ENCODE measurements around the gene ZFR.

The ZFR gene

DNA sequence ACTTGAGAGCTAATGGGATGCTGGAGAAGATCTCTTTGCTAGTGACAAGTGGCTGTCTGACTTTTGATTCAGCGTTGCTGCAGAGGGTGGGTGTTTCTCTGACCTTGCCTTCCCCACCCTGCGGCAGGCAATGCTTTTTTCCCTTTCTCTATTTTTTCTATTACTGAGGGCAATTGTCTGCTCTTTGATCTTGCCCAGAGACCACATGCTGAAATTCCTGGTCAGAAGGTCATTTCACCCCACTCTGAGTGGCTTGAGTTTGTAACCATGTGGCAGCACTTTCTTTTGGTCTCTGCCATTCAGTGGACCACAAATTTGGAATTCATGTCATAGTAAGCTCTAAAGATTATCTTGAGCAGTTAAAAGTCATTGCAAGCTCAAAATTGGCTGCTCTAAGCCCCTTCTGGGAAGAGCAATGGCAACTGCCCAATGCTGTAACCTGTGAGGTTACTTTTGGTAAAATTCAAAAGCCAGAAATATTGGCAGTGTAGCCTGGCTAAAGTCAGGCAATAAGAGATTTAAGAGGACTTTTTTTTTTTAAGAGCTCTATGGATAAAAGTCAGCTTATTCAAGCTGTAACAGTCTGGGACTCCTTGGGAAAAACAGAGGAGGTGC is 101.4 kb downstream of the ZFR start:
- TF ChIP-seq POLR2AphosphoS5 (IDR thresholded peaks at IDR 0.05; ENCODE audit: low read depth, low read length) (no peak), FOXP2 (optimal IDR thresholded peaks at IDR 0.05; ENCODE audit: borderline replicate concordance, extremely low read depth, extremely low read length, insufficient read depth) (no peak), REST (IDR thresholded peaks at IDR 0.05; ENCODE audit: insufficient read depth in 1 of 2, low read depth in 2 of 2, low read length in 2 of 2) (no peak), SIN3A (IDR thresholded peaks at IDR 0.05; ENCODE audit: borderline replicate concordance, insufficient read depth, low read length) (no peak), TAF1 (IDR thresholded peaks at IDR 0.05; ENCODE audit: borderline replicate concordance, insufficient read depth, low read length) (no peak)

DNA sequence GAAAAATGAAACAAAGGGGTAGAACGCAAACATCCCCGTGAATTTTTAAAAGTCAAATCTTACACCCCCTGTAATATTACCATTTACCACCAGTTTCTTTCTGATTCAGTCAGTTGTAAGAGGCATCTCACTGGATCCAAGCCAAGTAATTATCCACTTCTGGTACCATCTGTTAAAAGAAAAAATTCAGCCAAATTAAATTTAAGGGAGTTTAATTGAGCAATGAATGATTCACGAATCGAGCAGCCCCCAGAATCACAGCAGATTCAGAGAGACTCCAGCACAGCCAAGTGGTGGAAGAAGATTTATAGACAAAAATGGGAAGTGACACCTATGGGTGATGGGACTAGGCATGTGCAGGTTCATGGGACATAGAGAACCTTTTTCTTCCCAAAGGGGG is 101.9 kb downstream of the ZFR start:
- TF ChIP-seq POLR2AphosphoS5 (IDR thresholded peaks at IDR 0.05; ENCODE audit: low read depth, low read length) (no peak), TAF1 (IDR thresholded peaks at IDR 0.05; ENCODE audit: borderline replicate concordance, insufficient read depth, low read length) (no peak), SIN3A (IDR thresholded peaks at IDR 0.05; ENCODE audit: borderline replicate concordance, insufficient read depth, low read length) (no peak), FOXP2 (optimal IDR thresholded peaks at IDR 0.05; ENCODE audit: borderline replicate concordance, extremely low read depth, extremely low read length, insufficient read depth) (no peak), REST (IDR thresholded peaks at IDR 0.05; ENCODE audit: insufficient read depth in 1 of 2, low read depth in 2 of 2, low read length in 2 of 2) (no peak)

- TF ChIP-seq REST (IDR thresholded peaks at IDR 0.05; ENCODE audit: insufficient read depth in 1 of 2, low read depth in 2 of 2, low read length in 2 of 2) (no peak), SIN3A (IDR thresholded peaks at IDR 0.05; ENCODE audit: borderline replicate concordance, insufficient read depth, low read length) (no peak), POLR2AphosphoS5 (IDR thresholded peaks at IDR 0.05; ENCODE audit: low read depth, low read length) (no peak), TAF1 (IDR thresholded peaks at IDR 0.05; ENCODE audit: borderline replicate concordance, insufficient read depth, low read length) (no peak), FOXP2 (optimal IDR thresholded peaks at IDR 0.05; ENCODE audit: borderline replicate concordance, extremely low read depth, extremely low read length, insufficient read depth) (no peak)
These were observed 104.7 kb downstream of the ZFR start for GRCh38 chr5:32339878-32340277.

GRCh38 chr5:32339198-32339597 is 105.3 kb downstream of the ZFR start:
- TF ChIP-seq FOXP2 (optimal IDR thresholded peaks at IDR 0.05; ENCODE audit: borderline replicate concordance, extremely low read depth, extremely low read length, insufficient read depth) (no peak), SIN3A (IDR thresholded peaks at IDR 0.05; ENCODE audit: borderline replicate concordance, insufficient read depth, low read length) (no peak), TAF1 (IDR thresholded peaks at IDR 0.05; ENCODE audit: borderline replicate concordance, insufficient read depth, low read length) (no peak), POLR2AphosphoS5 (IDR thresholded peaks at IDR 0.05; ENCODE audit: low read depth, low read length) (no peak), REST (IDR thresholded peaks at IDR 0.05; ENCODE audit: insufficient read depth in 1 of 2, low read depth in 2 of 2, low read length in 2 of 2) (no peak)
